Suprapubic skin (tissue), 4 donors: ENCODE results near the gene SORL1-AS1.

ENCODE experiments used
- CTCF ChIP-seq, 2 donors: fragments of 200-600 bp in 1 of 2; fragments of 450-650 bp in 1 of 2; sonication (generic) in 1 of 2; IDR thresholded peaks; one replicate each; pipeline ENCODE4 v1.5.1; 2016 to 2019; ENCODE audit warnings: antibody characterized with exemption in 2 of 2, mild to moderate bottlenecking in 1 of 2, moderate library complexity in 1 of 2
- EP300 ChIP-seq: sonication (generic); formaldehyde crosslinking; IDR thresholded peaks from one replicate; pipeline ENCODE4 v1.6.1; 2017; ENCODE audit warnings: antibody characterized with exemption
- POLR2A ChIP-seq, 2 donors: fragments of 450-650 bp; IDR thresholded peaks; one replicate each; pipeline ENCODE4 v1.6.1; 2017; ENCODE audit warnings: antibody characterized with exemption in 2 of 2, mild to moderate bottlenecking in 2 of 2, moderate library complexity in 2 of 2
- POLR2AphosphoS5 ChIP-seq, 3 donors: sonication (generic); formaldehyde crosslinking; IDR thresholded peaks; one replicate each; pipeline ENCODE4 v1.6.1; 2017; ENCODE audit warnings: antibody characterized with exemption in 3 of 3

GRCh38 chr11:121439337-121439736 lies 13.4 kb downstream of the SORL1-AS1 start:
- TF ChIP-seq POLR2A (IDR thresholded peaks at IDR 0.05) (no peak), CTCF (IDR thresholded peaks at IDR 0.05) (no peak), POLR2AphosphoS5 (IDR thresholded peaks at IDR 0.05) (no peak), EP300 (no peak)
